Sciatic nerve (tissue), 2 donors: ENCODE data around the gene GASK1B. TPM values are rescaled to one million over a fixed set of nuclear protein-coding genes. Genes with fewer than 3 reads are reported as not detected.
A peak's percentile ranks its signal among the peaks of the same experiment; 100 is the strongest.

Experiments used
- ATAC-seq: fragments of 200-7000 bp; cut with Tn5 transposase; one replicate; pipeline ENCODE4 v1.9.1; 2020; ENCODE audit warnings: mild to moderate bottlenecking, moderate library complexity
- DNase-seq: peaks from one replicate; pipeline ENCODE4 v3.0.0-alpha.2; 2020; ENCODE audit warnings: low spot score
- intact Hi-C: fragments of 100-400 bp; cut with DNase I; formaldehyde crosslinking; loops from one replicate; pipeline ENCODE4 v1.14.2; 2022
- total RNA-seq: library from RNA; stranded (reverse); fragmentation: NEBNext Ultra II Directional; extraction: Animal tissue kit (Norgen Biotek cat#: 25700); gene quantifications from one replicate; pipeline ENCODE4 v1.2.1, GENCODE V29; 2021
- donor health status: DM: no; HTN: no; CAD: no.
- donor health status: DM: no; HTN: no; CAD: no.

The GASK1B gene
- total RNA-seq, 1 donor from 2014 or later, result 100 TPM

GRCh38 chr4:158192439-158193158 is 19.8 kb upstream of the GASK1B start:
- DNase-seq (no peak), ATAC-seq (peak; percentile 62)
- intact Hi-C loops, result loop anchor here (10.0 kb wide), 1 partner anchor 62 kb away; no protein-coding TSS in a partner anchor

GRCh38 chr4:158190718-158191117 is 17.9 kb upstream of the GASK1B start:
- DNase-seq, result no peak
- intact Hi-C loops, result loop anchor here (10.0 kb wide), 1 partner anchor 64 kb away; no protein-coding TSS in a partner anchor
- no peak for ATAC-seq

- ATAC-seq (no peak), DNase-seq (no peak)
- intact Hi-C loops, result no loop called here
Observed at GRCh38 chr4:158189422-158189821, 16.6 kb upstream of the GASK1B start.

GRCh38 chr4:158186815-158187214 is 14.0 kb upstream of the GASK1B start:
- DNase-seq, result no peak
- ATAC-seq, result no peak
- intact Hi-C loops, result no loop called here

- intact Hi-C loops, result no loop called here
- ATAC-seq (no peak), DNase-seq (no peak)
Observed at GRCh38 chr4:158182736-158183135, 9.9 kb upstream of the GASK1B start.

- DNase-seq (no peak), ATAC-seq (no peak)
- intact Hi-C loops, result no loop called here
Observed at GRCh38 chr4:158181906-158182305, 9.1 kb upstream of the GASK1B start.

GRCh38 chr4:158179465-158179864 is 6.6 kb upstream of the GASK1B start:
- DNase-seq (no peak), ATAC-seq (no peak)
- intact Hi-C loops, result no loop called here

GRCh38 chr4:158176776-158177175 is 4.0 kb upstream of the GASK1B start:
- intact Hi-C loops, result no loop called here
- DNase-seq (no peak), ATAC-seq (no peak)

- no peak for DNase-seq
- no peak for ATAC-seq
Observed at GRCh38 chr4:158176108-158176507, 3.3 kb upstream of the GASK1B start.

GRCh38 chr4:158170691-158171561 is 1.9 kb downstream of the GASK1B start:
- ATAC-seq, result peak; percentile 66
- intact Hi-C loops, result loop anchor here (5.0 kb wide), 1 partner anchor 179 kb away; no protein-coding TSS in a partner anchor
- DNase-seq, result peak; percentile 88

More at GRCh38 chr4:158176108-158176507, 3.3 kb upstream of the GASK1B start:
- intact Hi-C loops, result no loop called here

- ATAC-seq, result peak; percentile 63
- intact Hi-C loops, result loop anchor here (5.0 kb wide), 1 partner anchor 178 kb away; no protein-coding TSS in a partner anchor
Observed at GRCh38 chr4:158169931-158170690, 2.7 kb downstream of the GASK1B start.

GRCh38 chr4:158169506-158169905 is 3.3 kb downstream of the GASK1B start:
- ATAC-seq, result no peak
- intact Hi-C loops, result no loop called here
- no peak for DNase-seq

More at GRCh38 chr4:158169931-158170690, 2.7 kb downstream of the GASK1B start:
- no peak for DNase-seq

GRCh38 chr4:158168606-158169005 is 4.2 kb downstream of the GASK1B start:
- intact Hi-C loops, result no loop called here
- no peak for ATAC-seq
- no peak for DNase-seq

- ATAC-seq (no peak), DNase-seq (no peak)
- intact Hi-C loops, result no loop called here
Observed at GRCh38 chr4:158166701-158167100, 6.1 kb downstream of the GASK1B start.

GRCh38 chr4:158164768-158165213 is 8.0 kb downstream of the GASK1B start:
- DNase-seq (no peak), ATAC-seq (no peak)
- intact Hi-C loops, result no loop called here

GRCh38 chr4:158163941-158164767 is 8.7 kb downstream of the GASK1B start:
- intact Hi-C loops, result no loop called here
- ATAC-seq, result no peak
- no peak for DNase-seq

GRCh38 chr4:158162631-158163030 is 10.2 kb downstream of the GASK1B start:
- ATAC-seq (no peak), DNase-seq (no peak)
- intact Hi-C loops, result no loop called here
